ENCODE results near the gene PRICKLE3. TPM values are rescaled to one million over a fixed set of nuclear protein-coding genes. Genes with fewer than 3 reads are reported as not detected.
"Not testable (repeated sequence)": the region's sequence is repeated elsewhere in the genome, so short reads cannot be mapped to it uniquely, and the experiment has no call there.

Gene PRICKLE3
- polyA plus RNA-seq, 4 donors: 3.5 to 5.1 (median 4.5) TPM

GRCh38 chrX:49164589-49165360 lies 21.4 kb downstream of the PRICKLE3 start:
- DNase-seq (ENCODE audit: low read depth in 4 of 4, low spot score in 3 of 4): no peak

- DNase-seq (ENCODE audit: low read depth in 4 of 4, low spot score in 3 of 4): peak; percentile 56 to 73 (median 64)
Observed at GRCh38 chrX:49163555-49164419, 22.4 kb downstream of the PRICKLE3 start.

- no peak for DNase-seq (ENCODE audit: low read depth in 4 of 4, low spot score in 3 of 4)
Observed at GRCh38 chrX:49162620-49163019, 23.6 kb downstream of the PRICKLE3 start, which contains the start of gene MAGIX. TSS of gene MAGIX (plus strand) at chrX:49162758. CDS start at chrX:49162890, 132 bp downstream.

GRCh38 chrX:49161632-49162031 lies 24.5 kb downstream of the PRICKLE3 start:
- DNase-seq (ENCODE audit: low read depth in 4 of 4, low spot score in 3 of 4): no peak

GRCh38 chrX:49160908-49161307 lies 25.3 kb downstream of the PRICKLE3 start:
- DNase-seq (ENCODE audit: low read depth in 4 of 4, low spot score in 3 of 4): no peak

GRCh38 chrX:49157194-49157593 lies 29.0 kb downstream of the PRICKLE3 start:
- DNase-seq (ENCODE audit: low read depth in 4 of 4, low spot score in 3 of 4): no peak

GRCh38 chrX:49155900-49156837 lies 30.0 kb downstream of the PRICKLE3 start:
- peak in 3 of 4 donors; percentile 65 to 68 (median 67) for DNase-seq (ENCODE audit: low read depth in 4 of 4, low spot score in 3 of 4)

- DNase-seq (ENCODE audit: low read depth in 4 of 4, low spot score in 3 of 4): peak in 2 of 4 donors; percentile 40 to 43
Observed at GRCh38 chrX:49155243-49155899, 30.8 kb downstream of the PRICKLE3 start.

GRCh38 chrX:49153467-49153866 lies 32.7 kb downstream of the PRICKLE3 start:
- no peak for DNase-seq (ENCODE audit: low read depth in 4 of 4, low spot score in 3 of 4)

GRCh38 chrX:49149291-49149690 lies 36.9 kb downstream of the PRICKLE3 start:
- DNase-seq (ENCODE audit: low read depth in 4 of 4, low spot score in 3 of 4): not testable (repeated sequence)

GRCh38 chrX:49148390-49149100 lies 37.6 kb downstream of the PRICKLE3 start:
- not testable (repeated sequence) for DNase-seq (ENCODE audit: low read depth in 4 of 4, low spot score in 3 of 4)

GRCh38 chrX:49147936-49148335 lies 38.2 kb downstream of the PRICKLE3 start:
- no peak for DNase-seq (ENCODE audit: low read depth in 4 of 4, low spot score in 3 of 4)

- no peak for DNase-seq (ENCODE audit: low read depth in 4 of 4, low spot score in 3 of 4)
Observed at GRCh38 chrX:49147282-49147681, 38.9 kb downstream of the PRICKLE3 start.

- not testable (repeated sequence) for DNase-seq (ENCODE audit: low read depth in 4 of 4, low spot score in 3 of 4)
Observed at GRCh38 chrX:49143154-49143553, 43.0 kb downstream of the PRICKLE3 start.

- not testable (repeated sequence) for DNase-seq (ENCODE audit: low read depth in 4 of 4, low spot score in 3 of 4)
Observed at GRCh38 chrX:49142264-49142663, 43.9 kb downstream of the PRICKLE3 start.

GRCh38 chrX:49139713-49140112 lies 46.5 kb downstream of the PRICKLE3 start:
- no peak for DNase-seq (ENCODE audit: low read depth in 4 of 4, low spot score in 3 of 4)

- DNase-seq (ENCODE audit: low read depth in 4 of 4, low spot score in 3 of 4): no peak
Observed at GRCh38 chrX:49137492-49137891, 48.7 kb downstream of the PRICKLE3 start.

GRCh38 chrX:49133759-49134158 lies 52.4 kb downstream of the PRICKLE3 start:
- DNase-seq (ENCODE audit: low read depth in 4 of 4, low spot score in 3 of 4): no peak

- DNase-seq (ENCODE audit: low read depth in 4 of 4, low spot score in 3 of 4): not testable (repeated sequence)
Observed at GRCh38 chrX:49132275-49132674, 53.9 kb downstream of the PRICKLE3 start.
